ENCODE results near the gene ZNF184. TPM values are rescaled to one million over a fixed set of nuclear protein-coding genes. Genes with fewer than 3 reads are reported as not detected.

The ZNF184 gene
- total and polyA plus RNA-seq, 2 of the 4 experiments (the other 2 are of a cell fraction), result 2.8 to 8.1 TPM

- peak overlapping the region; percentile 62 for H3K23ac ChIP-seq (ENCODE audit: low read depth, low read length)
- peak overlapping the region; percentile 83 for H2AFZ ChIP-seq (replicated peaks; ENCODE audit: low read length, poor library complexity)
- peak overlapping the region; percentile 54 for H3K4me3 ChIP-seq (ENCODE audit: insufficient read depth, low read depth, low read length)
- H3K79me1 ChIP-seq (ENCODE audit: low read depth in 1 of 2, low read length in 2 of 2), result no peaks in the 10 kb centered on the region
- no peaks in the 10 kb centered on the region for H3K27me3 ChIP-seq (ENCODE audit: control insufficient read depth, insufficient read depth, low read length)
- peak overlapping the region; percentile 72 for H3K9ac ChIP-seq (ENCODE audit: low read depth, low read length)
- H3K14ac ChIP-seq (replicated peaks; ENCODE audit: low read depth, low read length), result peak overlapping the region; percentile 68
- BruUV-seq (replicated peaks), result no TSS peak
- no peaks in the 10 kb centered on the region for H3K9me3 ChIP-seq (ENCODE audit: control insufficient read depth, insufficient read depth, low read length)
- H2BK15ac ChIP-seq (ENCODE audit: low read depth, low read length), result peak overlapping the region; percentile 36; the same call in 1 of the 3 replicates
- peak overlapping the region; percentile 28; the same call in 1 of the 2 replicates for H3K18ac ChIP-seq (ENCODE audit: low read depth, low read length)
- peak; percentile 40 for DNase-seq
- dilution Hi-C loops (cut with HindIII; ENCODE audit: low sequenced_read_pairs, unreplicated experiment) (no loop called here), in situ Hi-C loops (cut with MboI; ENCODE audit: low sequenced_read_pairs) (loop anchor here (10.0 to 25.0 kb wide), 3 partner anchors 313 to 1141 kb away; a partner anchor contains a TSS), intact Hi-C loops (cut with micrococcal nuclease) (loop anchor here (2.0 to 10.0 kb wide), 9 partner anchors 25 to 1467 kb away; partner anchors contain the start of gene ZNF391)
- no peak overlapping the region for H2AK9ac ChIP-seq (replicated peaks; ENCODE audit: low read depth, low read length, poor library complexity)
- no peaks in the 10 kb centered on the region for H3K36me3 ChIP-seq (ENCODE audit: control insufficient read depth, insufficient read depth, low read length)
- POLR2A ChIA-PET (ENCODE audit: unreplicated experiment), result interaction anchor here (0.6 kb wide), 1 partner anchor 265 kb away, joined by 3 read pairs; no protein-coding TSS in a partner anchor
- H3K56ac ChIP-seq (ENCODE audit: extremely low read depth, insufficient read depth, low read length), result peak overlapping the region; percentile 42
- no peak; the same call in none of the 2 replicates for ATAC-seq (ENCODE audit: low read depth)
- no peak overlapping the region for H2AK5ac ChIP-seq (ENCODE audit: low read depth, low read length)
- H3K9me1 ChIP-seq (ENCODE audit: insufficient read depth, low read length), result no peaks in the 10 kb centered on the region
- H4K91ac ChIP-seq (ENCODE audit: insufficient read depth, low read depth, low read length), result peak overlapping the region; percentile 41
- no peaks in the 10 kb centered on the region for H3K4me1 ChIP-seq (ENCODE audit: control insufficient read depth, insufficient read depth, low read length)
- TF ChIP-seq MAFK (IDR thresholded peaks at IDR 0.05; ENCODE audit: low read depth, low read length) (no peak), BHLHE40 (IDR thresholded peaks at IDR 0.05; ENCODE audit: low read depth, low read length) (no peak), CEBPB (IDR thresholded peaks at IDR 0.05; ENCODE audit: low read depth, low read length) (peak; percentile 28; the same call in 1 of the 2 replicates), MAZ (IDR thresholded peaks at IDR 0.05; ENCODE audit: borderline replicate concordance, low read depth, low read length) (no peak), RCOR1 (IDR thresholded peaks at IDR 0.05; ENCODE audit: insufficient replicate concordance, low read length) (no peak)
- H4K8ac ChIP-seq (ENCODE audit: low read depth in 2 of 2, low read length in 2 of 2), result peak overlapping the region; percentile 41 to 68; a peak in 3 of 4 replicates
- 0% methylated on average over 2 of the region's 12 CpGs; no CpG with 5 or more reads in 1 of the 2 experiments for WGBS, 2 experiments (ENCODE audit: extremely low coverage in 2 of 2, insufficient read length in 1 of 2)
- peak overlapping the region; percentile 63 for H2BK5ac ChIP-seq (ENCODE audit: low read depth, low read length, poor library complexity, severe bottlenecking)
- H2BK20ac ChIP-seq (ENCODE audit: low read depth, low read length), result no peak overlapping the region
- H4K20me1 ChIP-seq (ENCODE audit: insufficient read depth, low read length), result no peaks in the 10 kb centered on the region
- peak overlapping the region; percentile 91 for H3K4me2 ChIP-seq (ENCODE audit: low read depth, low read length)
- peak overlapping the region; percentile 73 for H4K5ac ChIP-seq (ENCODE audit: low read depth, low read length)
- CTCF ChIA-PET, result interaction anchor here (0.6 kb wide), 1 partner anchor 15 kb away, joined by 3 read pairs; no protein-coding TSS in a partner anchor
- H3K4ac ChIP-seq (ENCODE audit: low read depth, low read length), result peak overlapping the region; percentile 43
- H3K27ac ChIP-seq (ENCODE audit: insufficient read depth, low read length), result peak overlapping the region; percentile 61
- H2BK120ac ChIP-seq (ENCODE audit: low read depth, low read length), result peak overlapping the region; percentile 17
Observed at GRCh38 chr6:27478141-27478705, 5.3 kb upstream of the ZNF184 start.

Data from IMR-90 (cell line).